Pancreas (tissue), 10 donors: Measurements from ENCODE around the gene PIBF1. TPM values are rescaled to one million over a fixed set of nuclear protein-coding genes. Genes with fewer than 3 reads are reported as not detected.
"Not testable (repeated sequence)": the region's sequence is repeated elsewhere in the genome, so short reads cannot be mapped to it uniquely, and the experiment has no call there.

Experiments
- ATAC-seq, 4 donors: fragments of 200-7000 bp; cut with Tn5 transposase; one replicate each; pipeline versions ENCODE4 v1.8.0 to v1.9.1; 2020; ENCODE audit warnings: mild to moderate bottlenecking in 4 of 4, moderate library complexity in 4 of 4
- DNase-seq, 6 donors: peaks; one replicate each; pipeline ENCODE4 v3.0.0-alpha.2; 2020
- FAIRE-seq: peaks from 2 replicates; lab custom pipeline; 2012; peaks lifted over from hg19 to GRCh38; lab: Jason Lieb, UNC
- H3K27ac ChIP-seq, 4 donors: fragments of 200-600 bp; sonication (generic); 1 replicate in 3 of 4; 2 replicates in 1 of 4; pipeline versions ENCODE4 v1.5.0 to v1.8.0; 2020
- H3K27me3 ChIP-seq, 4 donors: fragments of 200-600 bp; one replicate each; pipeline ENCODE4 v1.8.0; 2021
- H3K36me3 ChIP-seq, 3 donors: fragments of 200-600 bp; sonication (generic) in 1 of 3; one replicate each; pipeline versions ENCODE4 v1.5.0 to v1.8.0; 2020 to 2021
- H3K4me1 ChIP-seq, 3 donors: fragments of 200-600 bp; one replicate each; pipeline ENCODE4 v1.8.0; 2021
- H3K4me3 ChIP-seq, 4 donors: fragments of 200-600 bp; sonication (generic) in 2 of 4; one replicate each; pipeline versions ENCODE4 v1.5.0 to v1.8.0; 2020 to 2021
- H3K9me3 ChIP-seq, 4 donors: fragments of 200-600 bp; one replicate each; pipeline ENCODE4 v1.8.0; 2021
- CTCF ChIP-seq, 4 donors: fragments of 200-600 bp; sonication (generic) in 3 of 4; IDR thresholded peaks; one replicate each; pipeline versions ENCODE4 v1.5.0 to v1.8.0; 2021; ENCODE audit warnings: antibody characterized with exemption in 4 of 4
- WGBS, 2 donors: extraction: QIAGEN DNeasy Blood & Tissue Kit; methylation state at CpG; one replicate each; pipeline ENCODE4 v1.1.7; 2013; 5-methylcytosine and 5-hydroxymethylcytosine counted together
- intact Hi-C, 3 donors: fragments of 100-400 bp; cut with DNase I; formaldehyde crosslinking; loops; one replicate each; pipeline versions ENCODE4 v1.11.1 to v1.14.2; 2022
- polyA plus RNA-seq, 2 donors: library from polyadenylated mRNA; stranded (reverse); fragments of 200-250 nt; gene quantifications; one replicate each; pipeline ENCODE4 v1.2.3, GENCODE V29; 2013
- total RNA-seq, 6 donors: library from RNA; stranded (reverse); fragmentation: NEBNext Ultra II Directional in 4 of 6; extraction: Animal tissue kit (Norgen Biotek cat#: 25700) in 4 of 6; gene quantifications; one replicate each; pipeline versions ENCODE4 v1.2.1 to v1.2.4, GENCODE V29; 2021 to 2023
- donor health status: healthy with polysubstance abuse.
- donor health status: DM: no; HTN: no; CAD: no; lungs with moderate emphysema.
- donor health status: DM: no; HTN: no; CAD: no.
- donor health status: control.
- donor health status: control.
- donor health status: Bipolar disorder and iron deficiency.
- donor health status: DM: yes; HTN: yes; CAD: no.
- donor health status: DM: no; HTN: no; CAD: no.
- donor health status: DM: no; HTN: no; CAD: no.
- donor health status: DM: yes; HTN: yes; CAD: no.

Gene PIBF1
- total and polyA plus RNA-seq, 8 donors, result 6.1 to 13.5 (median 8.9) TPM

- WGBS, 2 donors, result 61 to 73% methylated on average over 1 of the region's 1 CpG
- DNase-seq (peak in 5 of 6 donors; percentile 22 to 67 (median 33)), FAIRE-seq (peak; percentile 76), ATAC-seq (peak; percentile 78 to 96 (median 93))
- TF ChIP-seq CTCF (IDR thresholded peaks at IDR 0.05), result peak; percentile 23 to 60 (median 51)
- Histone ChIP-seq H3K36me3 (no peaks in the 10 kb centered on the region), H3K4me3 (no peak overlapping the region), H3K4me1 (no peaks in the 10 kb centered on the region), H3K9me3 (no peaks in the 10 kb centered on the region), H3K27me3 (no peaks in the 10 kb centered on the region), H3K27ac (no peak overlapping the region)
- intact Hi-C loops, result no loop called here
These were observed 58.0 kb downstream of the PIBF1 start for GRCh38 chr13:72839831-72840426.

- no peaks in the 10 kb centered on the region for H3K9me3 ChIP-seq
- DNase-seq, result no peak
- no peaks in the 10 kb centered on the region for H3K27me3 ChIP-seq
- 89 to 90% methylated on average over 6 of the region's 6 CpGs for WGBS, 2 donors
- ATAC-seq, result no peak
- H3K36me3 ChIP-seq, result peaks cover 0 to 6% (median 0%) of the 10 kb centered on the region in 3 donors
- no peak overlapping the region for H3K4me3 ChIP-seq
- TF ChIP-seq CTCF (IDR thresholded peaks at IDR 0.05), result no peak
- no peaks in the 10 kb centered on the region for H3K4me1 ChIP-seq
- H3K27ac ChIP-seq, result no peak overlapping the region
- intact Hi-C loops, result no loop called here
- FAIRE-seq, result no peak
These were observed 61.1 kb downstream of the PIBF1 start for GRCh38 chr13:72842991-72843390.

- intact Hi-C loops, H3K27me3 ChIP-seq, DNase-seq, H3K27ac ChIP-seq, FAIRE-seq, H3K9me3 ChIP-seq, H3K4me1 ChIP-seq, H3K4me3 ChIP-seq, H3K36me3 ChIP-seq, ATAC-seq: not testable (repeated sequence)
- 98 to 100% methylated on average over 2 of the region's 2 CpGs for WGBS, 2 donors
These were observed 63.2 kb downstream of the PIBF1 start for GRCh38 chr13:72845148-72845547.

GRCh38 chr13:72849571-72849970, 67.6 kb downstream of the PIBF1 start:
- Histone ChIP-seq H3K27ac (no peak overlapping the region), H3K36me3 (peaks cover 0 to 6% (median 0%) of the 10 kb centered on the region in 3 donors), H3K4me3 (no peak overlapping the region), H3K27me3 (no peaks in the 10 kb centered on the region), H3K9me3 (no peaks in the 10 kb centered on the region), H3K4me1 (no peaks in the 10 kb centered on the region)
- ATAC-seq (no peak), FAIRE-seq (no peak), DNase-seq (no peak)
- no peak for TF ChIP-seq CTCF (IDR thresholded peaks at IDR 0.05)
- intact Hi-C loops, result no loop called here
- WGBS, 2 donors, result 93 to 94% methylated on average over 1 of the region's 1 CpG

GRCh38 chr13:72850959-72851677, 69.2 kb downstream of the PIBF1 start:
- 95 to 96% methylated on average over 18 of the region's 18 CpGs for WGBS, 2 donors
- Histone ChIP-seq H3K9me3 (no peaks in the 10 kb centered on the region), H3K27me3 (no peaks in the 10 kb centered on the region), H3K36me3 (peaks cover 0 to 6% (median 0%) of the 10 kb centered on the region in 3 donors), H3K27ac (no peak overlapping the region), H3K4me3 (no peak overlapping the region), H3K4me1 (no peaks in the 10 kb centered on the region)
- peak in 3 of 6 donors; percentile 15 to 61 (median 33) for DNase-seq
- FAIRE-seq, result no peak
- intact Hi-C loops, result no loop called here
- no peak for ATAC-seq
- TF ChIP-seq CTCF (IDR thresholded peaks at IDR 0.05), result no peak
